Lower lobe of right lung (tissue), 2 donors: ENCODE measurements around the gene FRMD4A. TPM values are rescaled to one million over a fixed set of nuclear protein-coding genes. Genes with fewer than 3 reads are reported as not detected.

Source experiments
- ATAC-seq, 2 donors: fragments of 200-7000 bp; cut with Tn5 transposase; one replicate each; pipeline ENCODE4 v1.9.1; 2020 to 2022; ENCODE audit warnings: mild to moderate bottlenecking in 2 of 2, moderate library complexity in 2 of 2
- DNase-seq: peaks from one replicate; pipeline ENCODE4 v3.0.0-alpha.2; 2020
- H3K27ac ChIP-seq: fragments of 200-600 bp; one replicate; pipeline ENCODE4 v1.8.0; 2022
- H3K27me3 ChIP-seq: fragments of 200-600 bp; one replicate; pipeline ENCODE4 v1.8.0; 2022; ENCODE audit warnings: low read depth
- H3K36me3 ChIP-seq: fragments of 200-600 bp; one replicate; pipeline ENCODE4 v1.8.0; 2022; ENCODE audit warnings: mild to moderate bottlenecking
- H3K4me1 ChIP-seq: fragments of 200-600 bp; one replicate; pipeline ENCODE4 v1.8.0; 2022
- H3K4me3 ChIP-seq: fragments of 200-600 bp; one replicate; pipeline ENCODE4 v1.8.0; 2022; ENCODE audit warnings: mild to moderate bottlenecking
- H3K9me3 ChIP-seq: fragments of 200-600 bp; one replicate; pipeline ENCODE4 v1.8.0; 2022
- intact Hi-C: fragments of 100-400 bp; cut with DNase I; formaldehyde crosslinking; loops from one replicate; pipeline ENCODE4 v1.11.0; 2022
- total RNA-seq: library from RNA; stranded (reverse); fragmentation: NEBNext Ultra II Directional; extraction: Animal tissue kit (Norgen Biotek cat#: 25700); gene quantifications from one replicate; pipeline ENCODE4 v1.2.1, GENCODE V29; 2021
- TF ChIP-seq, protein P1 (sequence below): fragments of 200-600 bp; IDR thresholded peaks from one replicate; pipeline ENCODE4 v1.8.0; 2022; ENCODE audit warnings: antibody characterized with exemption, mild to moderate bottlenecking
- donor health status: DM: no; HTN: yes; CAD: no; lungs with severe emphysema.

Gene FRMD4A
- total RNA-seq, 1 donor from 2014 or later, result 64.8 TPM

DNA sequence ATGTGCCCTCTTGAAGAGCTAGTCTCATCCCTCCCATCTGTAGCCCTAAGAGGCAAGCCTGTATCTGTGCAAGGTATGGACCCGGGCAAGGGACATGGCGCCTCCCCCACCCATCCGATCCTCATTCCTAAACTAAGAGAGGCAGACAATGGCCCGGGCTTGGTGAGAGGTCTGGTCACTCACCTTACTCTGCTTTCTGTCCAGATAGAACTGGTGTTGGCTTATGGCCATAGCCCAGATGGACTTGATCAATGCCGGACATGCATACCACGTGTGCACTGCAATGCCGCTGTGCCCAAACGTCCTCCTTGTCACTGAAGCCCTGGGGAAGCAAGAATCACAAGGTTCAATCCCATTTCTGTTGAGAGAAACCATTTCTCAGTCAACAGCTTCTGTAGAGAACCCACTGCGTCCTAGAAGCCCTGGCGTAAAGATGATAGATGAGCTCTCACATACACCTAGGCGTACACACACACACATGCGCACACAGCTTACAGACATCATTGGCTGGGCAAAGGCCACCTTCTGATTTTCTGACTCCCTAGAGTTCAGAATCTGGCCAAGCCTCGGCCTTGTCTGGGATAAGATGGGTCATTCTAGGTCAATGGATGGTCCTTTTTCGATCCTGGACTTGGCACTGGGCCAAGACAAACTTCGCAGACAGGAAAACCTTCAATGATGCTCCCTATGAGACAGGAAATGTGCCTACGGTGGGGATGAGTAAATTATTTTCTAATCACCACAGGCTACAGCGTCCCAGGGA, 629.4 kb downstream of the FRMD4A start:
- Histone ChIP-seq H3K4me1 (peaks cover 31% of the 10 kb centered on the region), H3K36me3 (peaks cover 32% of the 10 kb centered on the region), H3K27me3 (no peaks in the 10 kb centered on the region), H3K27ac (no peak overlapping the region), H3K4me3 (no peak overlapping the region), H3K9me3 (no peaks in the 10 kb centered on the region)
- TF ChIP-seq, protein P1, sequence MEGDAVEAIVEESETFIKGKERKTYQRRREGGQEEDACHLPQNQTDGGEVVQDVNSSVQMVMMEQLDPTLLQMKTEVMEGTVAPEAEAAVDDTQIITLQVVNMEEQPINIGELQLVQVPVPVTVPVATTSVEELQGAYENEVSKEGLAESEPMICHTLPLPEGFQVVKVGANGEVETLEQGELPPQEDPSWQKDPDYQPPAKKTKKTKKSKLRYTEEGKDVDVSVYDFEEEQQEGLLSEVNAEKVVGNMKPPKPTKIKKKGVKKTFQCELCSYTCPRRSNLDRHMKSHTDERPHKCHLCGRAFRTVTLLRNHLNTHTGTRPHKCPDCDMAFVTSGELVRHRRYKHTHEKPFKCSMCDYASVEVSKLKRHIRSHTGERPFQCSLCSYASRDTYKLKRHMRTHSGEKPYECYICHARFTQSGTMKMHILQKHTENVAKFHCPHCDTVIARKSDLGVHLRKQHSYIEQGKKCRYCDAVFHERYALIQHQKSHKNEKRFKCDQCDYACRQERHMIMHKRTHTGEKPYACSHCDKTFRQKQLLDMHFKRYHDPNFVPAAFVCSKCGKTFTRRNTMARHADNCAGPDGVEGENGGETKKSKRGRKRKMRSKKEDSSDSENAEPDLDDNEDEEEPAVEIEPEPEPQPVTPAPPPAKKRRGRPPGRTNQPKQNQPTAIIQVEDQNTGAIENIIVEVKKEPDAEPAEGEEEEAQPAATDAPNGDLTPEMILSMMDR, result no peak
- DNase-seq (no peak), ATAC-seq (no peak)
- intact Hi-C loops, result no loop called here

DNA sequence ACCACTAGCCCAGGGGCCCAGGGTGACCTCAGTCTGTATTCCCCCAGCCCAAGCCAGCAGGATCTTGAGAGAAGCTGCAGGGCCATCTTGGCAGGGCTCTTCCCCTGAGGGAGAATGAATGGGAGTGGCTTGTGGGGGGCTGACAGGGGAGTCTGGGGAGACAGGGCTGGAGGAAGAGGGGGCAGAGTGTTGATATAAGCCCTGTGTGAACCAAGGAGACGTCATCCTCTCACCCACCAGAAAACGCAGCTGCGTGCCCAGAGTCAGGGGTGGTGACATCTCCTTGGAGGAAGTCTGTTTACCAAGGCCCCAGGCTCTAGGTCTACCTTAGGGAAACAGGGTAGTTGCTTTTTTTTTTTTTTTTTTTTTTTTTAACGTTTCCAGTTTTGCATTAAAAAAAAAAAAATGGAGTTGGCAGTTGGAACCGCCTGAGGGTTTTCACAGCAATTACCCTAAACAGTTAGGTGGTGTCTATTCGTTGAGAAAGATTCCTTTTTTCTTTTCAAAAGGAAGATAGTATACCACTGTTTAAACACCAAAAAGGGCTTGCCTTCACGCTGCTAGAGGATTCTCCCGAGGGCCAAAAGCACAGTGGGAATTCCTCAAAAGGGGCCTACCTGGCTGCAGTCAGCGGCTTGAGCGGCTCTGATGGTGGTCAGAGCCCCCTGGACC, 630.1 kb downstream of the FRMD4A start:
- TF ChIP-seq, protein P1, result no peak
- Histone ChIP-seq H3K9me3 (no peaks in the 10 kb centered on the region), H3K36me3 (peaks cover 39% of the 10 kb centered on the region), H3K4me1 (peaks cover 29% of the 10 kb centered on the region), H3K4me3 (no peak overlapping the region), H3K27ac (no peak overlapping the region), H3K27me3 (no peaks in the 10 kb centered on the region)
- ATAC-seq (no peak), DNase-seq (no peak)
- intact Hi-C loops, result no loop called here

DNA sequence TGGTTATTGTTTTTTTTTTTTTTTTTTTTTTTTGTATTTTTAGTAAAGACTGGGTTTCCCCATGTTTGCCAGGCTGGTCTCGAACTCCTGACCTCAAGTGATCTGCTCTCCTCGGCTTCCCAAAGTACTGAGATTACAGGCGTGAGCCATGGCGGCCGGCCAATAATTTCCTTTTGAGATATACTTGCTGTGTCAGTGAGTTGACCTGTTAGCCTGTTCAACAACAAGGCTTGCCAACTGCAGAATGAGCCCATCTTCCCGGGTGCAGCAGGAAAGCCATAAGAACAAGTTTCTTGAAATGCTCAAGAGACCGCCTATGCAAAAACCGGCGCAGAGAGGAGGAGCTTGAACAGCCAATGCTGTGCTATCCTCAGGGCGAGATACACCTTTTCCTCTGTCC, 631.5 kb downstream of the FRMD4A start:
- DNase-seq, result no peak
- H3K4me3 ChIP-seq, result no peak overlapping the region
- no peak overlapping the region for H3K27ac ChIP-seq
- peaks cover 47% of the 10 kb centered on the region for H3K36me3 ChIP-seq
- H3K4me1 ChIP-seq, result peaks cover 15% of the 10 kb centered on the region
- H3K27me3 ChIP-seq, result no peaks in the 10 kb centered on the region
- intact Hi-C loops, result no loop called here
- TF ChIP-seq, protein P1, result no peak
- ATAC-seq, result no peak
- H3K9me3 ChIP-seq, result no peaks in the 10 kb centered on the region

DNA sequence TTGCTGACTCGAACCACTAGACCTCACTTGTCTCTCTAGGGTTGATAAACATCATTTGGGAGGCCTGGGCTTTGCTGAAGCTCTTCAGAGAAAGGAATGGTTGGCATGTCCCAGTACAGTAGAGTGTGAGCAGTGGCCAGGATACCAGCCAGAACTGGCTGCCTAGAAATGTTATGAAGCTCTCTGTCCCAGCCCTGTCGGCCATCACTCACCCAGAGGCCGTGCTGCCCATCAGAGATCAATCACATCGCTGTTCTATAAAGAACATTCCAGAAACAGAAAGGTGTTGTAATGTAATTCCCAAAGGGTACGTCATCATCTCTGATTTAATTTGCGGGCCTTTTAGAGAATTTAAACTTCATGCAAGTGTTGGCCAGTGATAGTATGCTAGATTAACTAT, 632.5 kb downstream of the FRMD4A start:
- DNase-seq (no peak), ATAC-seq (peak; percentile 46 to 70)
- TF ChIP-seq, protein P1, result no peak
- Histone ChIP-seq H3K27ac (no peak overlapping the region), H3K9me3 (no peaks in the 10 kb centered on the region), H3K36me3 (peaks cover 57% of the 10 kb centered on the region), H3K4me3 (no peak overlapping the region), H3K4me1 (peaks cover 10% of the 10 kb centered on the region), H3K27me3 (no peaks in the 10 kb centered on the region)
- intact Hi-C loops, result no loop called here

DNA sequence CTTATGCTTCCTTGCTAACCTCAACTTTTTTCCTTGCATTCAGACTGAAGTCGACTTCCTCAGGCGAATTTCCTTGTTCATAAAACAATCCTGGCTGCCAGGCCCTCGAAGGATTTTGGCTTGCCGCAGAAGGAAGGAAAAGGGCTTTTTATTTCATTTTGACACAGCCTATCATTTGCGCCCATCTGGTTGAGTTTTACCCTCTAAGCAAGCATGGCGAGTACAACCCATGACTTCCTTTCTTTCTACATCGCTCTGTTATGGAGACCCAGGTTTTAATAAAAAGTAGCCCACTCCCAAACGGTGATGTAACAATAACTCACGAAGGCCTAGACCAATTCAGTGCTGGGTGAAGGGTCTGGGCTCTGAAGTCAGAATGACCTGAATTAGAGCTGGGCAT, 634.7 kb downstream of the FRMD4A start:
- no peak overlapping the region for H3K4me3 ChIP-seq
- TF ChIP-seq, protein P1, result no peak
- no peaks in the 10 kb centered on the region for H3K9me3 ChIP-seq
- H3K36me3 ChIP-seq, result peaks cover 72% of the 10 kb centered on the region
- H3K27ac ChIP-seq, result peak overlapping the region; percentile 53
- H3K27me3 ChIP-seq, result no peaks in the 10 kb centered on the region
- DNase-seq (no peak), ATAC-seq (no peak)
- intact Hi-C loops, result no loop called here
- peaks cover 10% of the 10 kb centered on the region for H3K4me1 ChIP-seq
